Keratinocyte (primary cell): ENCODE measurements around the gene VASN. TPM values are rescaled to one million over a fixed set of nuclear protein-coding genes. Genes with fewer than 3 reads are reported as not detected.
A peak's percentile ranks its signal among the peaks of the same experiment; 100 is the strongest.

ENCODE experiments used
- DNase-seq: peaks from one replicate; pipeline ENCODE4 v3.0.0-alpha.2; 2011; ENCODE audit warnings: low read depth, missing footprints, low spot score
- FAIRE-seq: peaks from 2 replicates; lab custom pipeline; 2011; peaks lifted over from hg19 to GRCh38; lab: Jason Lieb, UNC
- H2AFZ ChIP-seq: 2 replicates; pipeline ENCODE4 v1.6.0; 2012; ENCODE audit warnings: low read length, control low read depth, inconsistent platforms; ENCODE audit not compliant: control insufficient read depth
- H3K27ac ChIP-seq: 2 replicates; pipeline ENCODE4 v1.5.1; 2011; ENCODE audit warnings: low read length; ENCODE audit not compliant: control insufficient read depth, insufficient read depth
- H3K27me3 ChIP-seq: 3 replicates; pipeline ENCODE4 v1.6.0; 2011; ENCODE audit warnings: low read length; ENCODE audit not compliant: control insufficient read depth, insufficient read depth; ENCODE audit errors: extremely low read depth
- H3K36me3 ChIP-seq, 2 experiments: 2 replicates in 1 of 2; 3 replicates in 1 of 2; pipeline ENCODE4 v1.5.1; 2011; ENCODE audit warnings: low read length in 2 of 2, mild to moderate bottlenecking in 1 of 2; ENCODE audit not compliant: control insufficient read depth in 2 of 2, insufficient read depth in 2 of 2; ENCODE audit errors: extremely low read depth in 1 of 2
- H3K4me1 ChIP-seq: 3 replicates; pipeline ENCODE4 v1.5.1; 2011; ENCODE audit warnings: low read length; ENCODE audit not compliant: control insufficient read depth, insufficient read depth; ENCODE audit errors: extremely low read depth
- H3K4me2 ChIP-seq: 3 replicates; pipeline ENCODE4 v1.6.0; 2011; ENCODE audit warnings: low read depth, low read length; ENCODE audit not compliant: control insufficient read depth, insufficient read depth; ENCODE audit errors: extremely low read depth
- H3K4me3 ChIP-seq, 3 experiments: fragments of 200-600 bp in 1 of 3; sonication (generic) in 1 of 3; 2 replicates in 2 of 3; 3 replicates in 1 of 3; pipeline ENCODE4 v1.5.1; 2011 to 2016; ENCODE audit warnings: low read length in 3 of 3, mild to moderate bottlenecking in 3 of 3, control low read depth in 2 of 3, inconsistent platforms in 1 of 3, low read depth in 1 of 3, mixed read lengths in 1 of 3, mixed run types in 1 of 3, moderate library complexity in 1 of 3; ENCODE audit not compliant: control insufficient read depth in 2 of 3, insufficient read depth in 2 of 3; ENCODE audit errors: extremely low read depth in 1 of 3
- H3K79me2 ChIP-seq: 2 replicates; pipeline ENCODE4 v1.6.0; 2012; ENCODE audit warnings: low read length; ENCODE audit not compliant: control insufficient read depth, insufficient read depth
- H3K9ac ChIP-seq: 3 replicates; pipeline ENCODE4 v1.6.0; 2011; ENCODE audit warnings: low read length; ENCODE audit not compliant: control insufficient read depth, insufficient read depth; ENCODE audit errors: extremely low read depth
- H3K9me1 ChIP-seq: 3 replicates; pipeline ENCODE4 v1.6.0; 2011; ENCODE audit warnings: low read length; ENCODE audit not compliant: control insufficient read depth, insufficient read depth; ENCODE audit errors: extremely low read depth
- H3K9me3 ChIP-seq: 2 replicates; pipeline ENCODE4 v1.5.1; 2012; ENCODE audit warnings: low read depth, low read length; ENCODE audit not compliant: control insufficient read depth
- H4K20me1 ChIP-seq: 3 replicates; pipeline ENCODE4 v1.6.0; 2011; ENCODE audit warnings: low read length; ENCODE audit not compliant: control insufficient read depth, insufficient read depth; ENCODE audit errors: extremely low read depth
- CTCF ChIP-seq, 3 experiments: IDR thresholded peaks in 1 of 3; conservative IDR thresholded peaks in 1 of 3; optimal IDR thresholded peaks in 1 of 3; 2 replicates in 2 of 3; 3 replicates in 1 of 3; pipeline versions ENCODE3 to v1.5.1; 2011; ENCODE audit warnings: low read length in 3 of 3, mild to moderate bottlenecking in 3 of 3, moderate library complexity in 2 of 3, control low read depth in 1 of 3, inconsistent platforms in 1 of 3; ENCODE audit not compliant: insufficient read depth in 2 of 3; ENCODE audit errors: extremely low read depth in 1 of 3
- EZH2 ChIP-seq: IDR thresholded peaks from one replicate; pipeline ENCODE4 v1.6.1; 2012; ENCODE audit warnings: inconsistent platforms, mild to moderate bottlenecking, low read length, moderate library complexity
- dilution Hi-C: fragments of 300-500 bp; cut with MboI; formaldehyde crosslinking; loops from one replicate; pipeline ENCODE4 v1.7.0; 2020; ENCODE audit warnings: low sequenced_read_pairs; ENCODE audit not compliant: extremely low pct_ligation_motif_present
- polyA plus RNA-seq, 5 experiments: library from polyadenylated mRNA; depleted of rRNA in 3 of 5; stranded (reverse) in 3 of 5; stranded (forward) in 1 of 5; unstranded in 1 of 5; fragments of >200 nt; gene quantifications; 1 replicate in 1 of 5; 2 replicates in 3 of 5; 3 replicates in 1 of 5; pipeline versions ENCODE4 v1.2.1 to v1.2.3, GENCODE V29; 2011 to 2012; ENCODE audit warnings: missing spikeins in 2 of 5, low read depth in 1 of 5, low replicate concordance in 1 of 5

The VASN gene
- polyA plus RNA-seq, 1 donor (not counting 4 experiments of a cell fraction or from before 2014, with no cell fraction given), result 0.37 TPM

GRCh38 chr16:4402439-4403132 is 30.9 kb downstream of the VASN start:
- H4K20me1 ChIP-seq, result no peaks in the 10 kb centered on the region
- no peaks in the 10 kb centered on the region for H3K9me1 ChIP-seq
- H3K4me2 ChIP-seq, result peak overlapping the region; percentile 35
- no peak for DNase-seq
- no peaks in the 10 kb centered on the region for H3K27me3 ChIP-seq
- H3K4me3 ChIP-seq, result no peak overlapping the region
- peak; percentile 80 to 96 (median 92) for TF ChIP-seq CTCF (optimal IDR thresholded peaks at IDR 0.05 in 1 of 3, IDR thresholded peaks at IDR 0.05 in 1 of 3, conservative IDR thresholded peaks at IDR 0.05 in 1 of 3; ENCODE audit: extremely low read depth in 1 of 3, insufficient read depth in 2 of 3, low read length in 3 of 3)
- no peak for TF ChIP-seq EZH2
- no peak for FAIRE-seq
- dilution Hi-C loops, result no loop called here
- H3K9me3 ChIP-seq, result no peaks in the 10 kb centered on the region
- no peaks in the 10 kb centered on the region for H3K4me1 ChIP-seq
- no peaks in the 10 kb centered on the region for H3K79me2 ChIP-seq
- no peak overlapping the region for H3K9ac ChIP-seq
- peak overlapping the region; percentile 20 for H2AFZ ChIP-seq
- peaks cover 14 to 32% of the 10 kb centered on the region in 2 experiments for H3K36me3 ChIP-seq
- no peak overlapping the region for H3K27ac ChIP-seq

GRCh38 chr16:4403133-4403949 is 31.7 kb downstream of the VASN start:
- dilution Hi-C loops, result no loop called here
- Histone ChIP-seq H3K9me3 (no peaks in the 10 kb centered on the region), H3K4me2 (no peak overlapping the region), H4K20me1 (no peaks in the 10 kb centered on the region), H3K9me1 (no peaks in the 10 kb centered on the region), H3K27me3 (no peaks in the 10 kb centered on the region), H3K36me3 (peaks cover 20 to 37% of the 10 kb centered on the region in 2 experiments), H2AFZ (no peak overlapping the region), H3K4me3 (no peak overlapping the region), H3K4me1 (no peaks in the 10 kb centered on the region), H3K79me2 (no peaks in the 10 kb centered on the region), H3K27ac (no peak overlapping the region), H3K9ac (no peak overlapping the region)
- DNase-seq (no peak), FAIRE-seq (no peak)
- no peak for TF ChIP-seq EZH2
- no peak for TF ChIP-seq CTCF (optimal IDR thresholded peaks at IDR 0.05 in 1 of 3, IDR thresholded peaks at IDR 0.05 in 1 of 3, conservative IDR thresholded peaks at IDR 0.05 in 1 of 3; ENCODE audit: extremely low read depth in 1 of 3, insufficient read depth in 2 of 3, low read length in 3 of 3)
